Loucy (cell line): ENCODE data around the gene DYNC1LI1.

Experiments
- H2AFZ ChIP-seq: fragments of 200-600 bp; sonication (generic); 2 replicates; pipeline ENCODE4 v1.6.0; 2016; ENCODE audit warnings: antibody characterized with exemption, mild to moderate bottlenecking, low read length, moderate library complexity
- H3F3A ChIP-seq: fragments of 200-600 bp; 2 replicates; pipeline ENCODE4 v1.6.0; 2016; ENCODE audit warnings: antibody characterized with exemption, low read depth, mild to moderate bottlenecking
- H3K27me3 ChIP-seq: fragments of 200-600 bp; sonication (generic); 2 replicates; pipeline ENCODE4 v1.6.1; 2014; ENCODE audit warnings: low read length, mild to moderate bottlenecking; ENCODE audit not compliant: insufficient read depth, poor library complexity, severe bottlenecking
- H3K36me3 ChIP-seq: fragments of 200-600 bp; sonication (generic); 2 replicates; pipeline ENCODE4 v1.6.1; 2016; ENCODE audit warnings: low read length; ENCODE audit not compliant: insufficient read depth
- H3K4me1 ChIP-seq: fragments of 200-600 bp; sonication (generic); 2 replicates; pipeline ENCODE4 v1.5.1; 2014; ENCODE audit warnings: low read length, mild to moderate bottlenecking; ENCODE audit not compliant: insufficient read depth, poor library complexity, severe bottlenecking
- H3K4me2 ChIP-seq: fragments of 200-600 bp; sonication (generic); 2 replicates; pipeline ENCODE4 v1.6.0; 2014; ENCODE audit warnings: antibody characterized with exemption, low read length, low read depth, mild to moderate bottlenecking; ENCODE audit not compliant: poor library complexity, severe bottlenecking
- H3K4me3 ChIP-seq: fragments of 200-600 bp; sonication (generic); 2 replicates; pipeline ENCODE4 v1.5.1; 2014; ENCODE audit warnings: low read length, mild to moderate bottlenecking, mixed read lengths; ENCODE audit not compliant: poor library complexity, severe bottlenecking
- H3K79me2 ChIP-seq: fragments of 200-600 bp; sonication (generic); 2 replicates; pipeline ENCODE4 v1.6.1; 2014; ENCODE audit warnings: low read length; ENCODE audit not compliant: insufficient read depth
- H3K9ac ChIP-seq: fragments of 200-600 bp; sonication (generic); 2 replicates; pipeline ENCODE4 v1.6.0; 2014; ENCODE audit warnings: mild to moderate bottlenecking, low read depth, low read length, moderate library complexity; ENCODE audit not compliant: poor library complexity, severe bottlenecking
- H3K9me2 ChIP-seq: fragments of 200-600 bp; sonication (generic); replicated peaks from 2 replicates; pipeline ENCODE4 v1.6.1; 2016; ENCODE audit warnings: low read depth, low read length, mixed read lengths
- H3K9me3 ChIP-seq: fragments of 200-600 bp; sonication (generic); 2 replicates; pipeline ENCODE4 v1.6.1; 2014; ENCODE audit warnings: mild to moderate bottlenecking, antibody characterized with exemption, low read length, low read depth; ENCODE audit not compliant: insufficient read depth
- H4K20me1 ChIP-seq: fragments of 200-600 bp; sonication (generic); 2 replicates; pipeline ENCODE4 v1.6.0; 2014; ENCODE audit warnings: antibody characterized with exemption, low read length, mild to moderate bottlenecking; ENCODE audit not compliant: insufficient read depth, poor library complexity, severe bottlenecking
- CTCF ChIP-seq: fragments of 200-600 bp; sonication (generic); conservative IDR thresholded peaks from 2 replicates; pipeline ENCODE4 v1.5.1; 2014; ENCODE audit warnings: mild to moderate bottlenecking, antibody characterized with exemption, low read length
- EZH2phosphoT487 ChIP-seq: fragments of 200-600 bp; IDR thresholded peaks from 2 replicates; pipeline ENCODE4 v1.6.1; 2018; ENCODE audit warnings: antibody characterized with exemption, mild to moderate bottlenecking, moderate library complexity, borderline replicate concordance

Gene DYNC1LI1

GRCh38 chr3:32501783-32502117 is 68.9 kb downstream of the DYNC1LI1 start:
- no peaks in the 10 kb centered on the region for H3K36me3 ChIP-seq
- H3K4me2 ChIP-seq, result peak overlapping the region; percentile 94
- TF ChIP-seq CTCF, result no peak
- TF ChIP-seq EZH2phosphoT487, result no peak
- H3K9ac ChIP-seq, result peak overlapping the region; percentile 91
- peaks cover 4% of the 10 kb centered on the region for H3F3A ChIP-seq
- peak overlapping the region; percentile 82 for H3K4me3 ChIP-seq
- peaks cover 46% of the 10 kb centered on the region for H3K4me1 ChIP-seq
- H3K9me3 ChIP-seq, result no peaks in the 10 kb centered on the region
- H4K20me1 ChIP-seq, result peaks cover 40% of the 10 kb centered on the region
- H2AFZ ChIP-seq, result peak overlapping the region; percentile 99
- H3K79me2 ChIP-seq, result peaks cover 51% of the 10 kb centered on the region
- no peaks in the 10 kb centered on the region for H3K9me2 ChIP-seq
- no peaks in the 10 kb centered on the region for H3K27me3 ChIP-seq

- Histone ChIP-seq H3K27me3 (no peaks in the 10 kb centered on the region), H4K20me1 (peaks cover 46% of the 10 kb centered on the region), H3K79me2 (peaks cover 58% of the 10 kb centered on the region), H3K4me2 (peak overlapping the region; percentile 94), H3K36me3 (no peaks in the 10 kb centered on the region), H3K4me1 (peaks cover 46% of the 10 kb centered on the region), H3F3A (peaks cover 4% of the 10 kb centered on the region), H3K9me3 (no peaks in the 10 kb centered on the region), H2AFZ (no peak overlapping the region), H3K9me2 (no peaks in the 10 kb centered on the region), H3K4me3 (peak overlapping the region; percentile 82), H3K9ac (peak overlapping the region; percentile 91)
- no peak for TF ChIP-seq CTCF
- no peak for TF ChIP-seq EZH2phosphoT487
Observed at GRCh38 chr3:32500880-32501782, 69.5 kb downstream of the DYNC1LI1 start.

GRCh38 chr3:32500231-32500630 is 70.4 kb downstream of the DYNC1LI1 start:
- no peaks in the 10 kb centered on the region for H3K9me3 ChIP-seq
- no peaks in the 10 kb centered on the region for H3K36me3 ChIP-seq
- peaks cover 50% of the 10 kb centered on the region for H3K4me1 ChIP-seq
- TF ChIP-seq EZH2phosphoT487 (no peak), CTCF (no peak)
- peak overlapping the region; percentile 82 for H3K4me3 ChIP-seq
- H3K79me2 ChIP-seq, result peaks cover 67% of the 10 kb centered on the region
- no peaks in the 10 kb centered on the region for H3K27me3 ChIP-seq
- H4K20me1 ChIP-seq, result peaks cover 53% of the 10 kb centered on the region
- H3F3A ChIP-seq, result peaks cover 4% of the 10 kb centered on the region
- H3K9me2 ChIP-seq, result no peaks in the 10 kb centered on the region
- no peak overlapping the region for H2AFZ ChIP-seq
- peak overlapping the region; percentile 91 for H3K9ac ChIP-seq
- peak overlapping the region; percentile 94 for H3K4me2 ChIP-seq
